Measurements from ENCODE around the gene HDAC4. TPM values are rescaled to one million over a fixed set of nuclear protein-coding genes. Genes with fewer than 3 reads are reported as not detected.

The HDAC4 gene
- total and polyA plus RNA-seq, 2 experiments from 2014 or later = 8.1 to 41.8 TPM

GRCh38 chr2:239189711-239190131 lies 211.1 kb downstream of the HDAC4 start:
- no peak overlapping the region for H3K4me3 Mint-ChIP-seq
- H4K20me1 ChIP-seq (replicated peaks; ENCODE audit: insufficient read depth) = no peaks in the 10 kb centered on the region; the same call in 1 of the 2 replicates
- no peaks in the 10 kb centered on the region for H3K9me2 ChIP-seq (ENCODE audit: insufficient read depth)
- peaks cover 19% of the 10 kb centered on the region for H3K79me2 ChIP-seq (replicated peaks; ENCODE audit: insufficient read depth)
- H3K36me3 ChIP-seq (ENCODE audit: insufficient read depth) = peaks cover 6% of the 10 kb centered on the region; the same call in 1 of the 2 replicates
- H3K27ac Mint-ChIP-seq = no peak overlapping the region
- no peak overlapping the region for H3K4me2 ChIP-seq
- DNase-seq (ENCODE audit: low spot score) = no peak
- no peak overlapping the region for H3K27ac ChIP-seq (ENCODE audit: low read depth)
- ATAC-seq = no peak
- H3K9me3 Mint-ChIP-seq = peaks cover 6% of the 10 kb centered on the region; the same call in 1 of the 3 replicates
- peaks cover 39% of the 10 kb centered on the region for H3K36me3 Mint-ChIP-seq (ENCODE audit: low read depth)
- no peak for TF ChIP-seq EZH2phosphoT487 (IDR thresholded peaks at IDR 0.05; ENCODE audit: unreplicated experiment)
- TF ChIP-seq ZNF462 (CRISPR knock-in tag; IDR thresholded peaks at IDR 0.05) = no peak
- TF ChIP-seq REST (IDR thresholded peaks at IDR 0.05; ENCODE audit: unreplicated experiment) = no peak
- TF ChIP-seq CREB1 (CRISPR knock-in tag; IDR thresholded peaks at IDR 0.05; ENCODE audit: low read depth) = no peak
- no peak for TF ChIP-seq JUNB (IDR thresholded peaks at IDR 0.05; ENCODE audit: unreplicated experiment)
- no peak for TF ChIP-seq STAT1 (IDR thresholded peaks at IDR 0.05; ENCODE audit: unreplicated experiment)
- no peak for TF ChIP-seq ZNF114 (CRISPR knock-in tag; IDR thresholded peaks at IDR 0.05)
- TF ChIP-seq ETS1 (IDR thresholded peaks at IDR 0.05) = no peak
- TF ChIP-seq EZH2 (IDR thresholded peaks at IDR 0.05; ENCODE audit: low read depth, unreplicated experiment) = no peak
- TF ChIP-seq NANOG (IDR thresholded peaks at IDR 0.05; ENCODE audit: borderline replicate concordance) = no peak
- TF ChIP-seq, protein P1, sequence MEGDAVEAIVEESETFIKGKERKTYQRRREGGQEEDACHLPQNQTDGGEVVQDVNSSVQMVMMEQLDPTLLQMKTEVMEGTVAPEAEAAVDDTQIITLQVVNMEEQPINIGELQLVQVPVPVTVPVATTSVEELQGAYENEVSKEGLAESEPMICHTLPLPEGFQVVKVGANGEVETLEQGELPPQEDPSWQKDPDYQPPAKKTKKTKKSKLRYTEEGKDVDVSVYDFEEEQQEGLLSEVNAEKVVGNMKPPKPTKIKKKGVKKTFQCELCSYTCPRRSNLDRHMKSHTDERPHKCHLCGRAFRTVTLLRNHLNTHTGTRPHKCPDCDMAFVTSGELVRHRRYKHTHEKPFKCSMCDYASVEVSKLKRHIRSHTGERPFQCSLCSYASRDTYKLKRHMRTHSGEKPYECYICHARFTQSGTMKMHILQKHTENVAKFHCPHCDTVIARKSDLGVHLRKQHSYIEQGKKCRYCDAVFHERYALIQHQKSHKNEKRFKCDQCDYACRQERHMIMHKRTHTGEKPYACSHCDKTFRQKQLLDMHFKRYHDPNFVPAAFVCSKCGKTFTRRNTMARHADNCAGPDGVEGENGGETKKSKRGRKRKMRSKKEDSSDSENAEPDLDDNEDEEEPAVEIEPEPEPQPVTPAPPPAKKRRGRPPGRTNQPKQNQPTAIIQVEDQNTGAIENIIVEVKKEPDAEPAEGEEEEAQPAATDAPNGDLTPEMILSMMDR (conservative IDR thresholded peaks at IDR 0.05; ENCODE audit: low read depth in 2 of 2) = no peak
- TF ChIP-seq POLR2AphosphoS5 (IDR thresholded peaks at IDR 0.05; ENCODE audit: low read depth) = no peak
- H2AFZ ChIP-seq = no peak overlapping the region
- no peak overlapping the region for H3K4me3 ChIP-seq
- H3F3A ChIP-seq (replicated peaks; ENCODE audit: low read depth) = no peaks in the 10 kb centered on the region
- H3K27me3 ChIP-seq (ENCODE audit: insufficient read depth) = no peaks in the 10 kb centered on the region
- H3K4me1 Mint-ChIP-seq = peaks cover 9% of the 10 kb centered on the region
- H3K27me3 Mint-ChIP-seq (ENCODE audit: insufficient read depth, low read depth, poor library complexity) = peaks cover 13% of the 10 kb centered on the region
- no peaks in the 10 kb centered on the region; the same call in 1 of the 2 replicates for H3K4me1 ChIP-seq (ENCODE audit: insufficient read depth)

All from GM23338 (cell line).